ENCODE measurements around the gene MTX2. TPM values are rescaled to one million over a fixed set of nuclear protein-coding genes. Genes with fewer than 3 reads are reported as not detected.

MTX2 gene
- total RNA-seq, 1 donor: 13.0 TPM

- no peak overlapping the region for H3K27ac ChIP-seq (ENCODE audit: low read depth, low read length)
- no peak for DNase-seq (ENCODE audit: insufficient read length, low spot score, missing footprints)
- H3K4me1 ChIP-seq (ENCODE audit: insufficient read depth, low read length): no peaks in the 10 kb centered on the region
- no peaks in the 10 kb centered on the region for H4K20me1 ChIP-seq (ENCODE audit: insufficient read depth, low read length)
- H2AFZ ChIP-seq (ENCODE audit: low read length): no peak overlapping the region
- no peak overlapping the region for H3K4me3 ChIP-seq (ENCODE audit: insufficient read depth, low read length)
- H3K9me3 ChIP-seq (ENCODE audit: low read depth, low read length): no peaks in the 10 kb centered on the region
- no peaks in the 10 kb centered on the region for H3K79me2 ChIP-seq (ENCODE audit: insufficient read depth, low read length)
- H3K27me3 ChIP-seq (ENCODE audit: insufficient read depth, low read length): peaks cover 3% of the 10 kb centered on the region
- no peak overlapping the region for H3K4me2 ChIP-seq (ENCODE audit: insufficient read depth, low read length)
- no peaks in the 10 kb centered on the region for H3K36me3 ChIP-seq (ENCODE audit: insufficient read depth, low read length)
- TF ChIP-seq, protein P1, sequence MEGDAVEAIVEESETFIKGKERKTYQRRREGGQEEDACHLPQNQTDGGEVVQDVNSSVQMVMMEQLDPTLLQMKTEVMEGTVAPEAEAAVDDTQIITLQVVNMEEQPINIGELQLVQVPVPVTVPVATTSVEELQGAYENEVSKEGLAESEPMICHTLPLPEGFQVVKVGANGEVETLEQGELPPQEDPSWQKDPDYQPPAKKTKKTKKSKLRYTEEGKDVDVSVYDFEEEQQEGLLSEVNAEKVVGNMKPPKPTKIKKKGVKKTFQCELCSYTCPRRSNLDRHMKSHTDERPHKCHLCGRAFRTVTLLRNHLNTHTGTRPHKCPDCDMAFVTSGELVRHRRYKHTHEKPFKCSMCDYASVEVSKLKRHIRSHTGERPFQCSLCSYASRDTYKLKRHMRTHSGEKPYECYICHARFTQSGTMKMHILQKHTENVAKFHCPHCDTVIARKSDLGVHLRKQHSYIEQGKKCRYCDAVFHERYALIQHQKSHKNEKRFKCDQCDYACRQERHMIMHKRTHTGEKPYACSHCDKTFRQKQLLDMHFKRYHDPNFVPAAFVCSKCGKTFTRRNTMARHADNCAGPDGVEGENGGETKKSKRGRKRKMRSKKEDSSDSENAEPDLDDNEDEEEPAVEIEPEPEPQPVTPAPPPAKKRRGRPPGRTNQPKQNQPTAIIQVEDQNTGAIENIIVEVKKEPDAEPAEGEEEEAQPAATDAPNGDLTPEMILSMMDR (IDR thresholded peaks at IDR 0.05; ENCODE audit: extremely low read depth, low read depth, low read length): no peak
These were observed 22.9 kb upstream of the MTX2 start for GRCh38 chr2:176246331-176246730.

- no peak for DNase-seq (ENCODE audit: insufficient read length, low spot score, missing footprints)
- H3K27me3 ChIP-seq (ENCODE audit: insufficient read depth, low read length): peaks cover 3% of the 10 kb centered on the region
- TF ChIP-seq, protein P1 (IDR thresholded peaks at IDR 0.05; ENCODE audit: extremely low read depth, low read depth, low read length): no peak
- no peak overlapping the region for H3K4me3 ChIP-seq (ENCODE audit: insufficient read depth, low read length)
- no peaks in the 10 kb centered on the region for H3K4me1 ChIP-seq (ENCODE audit: insufficient read depth, low read length)
- H3K27ac ChIP-seq (ENCODE audit: low read depth, low read length): no peak overlapping the region
- H2AFZ ChIP-seq (ENCODE audit: low read length): no peak overlapping the region
- no peaks in the 10 kb centered on the region for H3K79me2 ChIP-seq (ENCODE audit: insufficient read depth, low read length)
- H3K9me3 ChIP-seq (ENCODE audit: low read depth, low read length): no peaks in the 10 kb centered on the region
- H4K20me1 ChIP-seq (ENCODE audit: insufficient read depth, low read length): no peaks in the 10 kb centered on the region
- no peaks in the 10 kb centered on the region for H3K36me3 ChIP-seq (ENCODE audit: insufficient read depth, low read length)
- H3K4me2 ChIP-seq (ENCODE audit: insufficient read depth, low read length): no peak overlapping the region
These were observed 21.4 kb upstream of the MTX2 start for GRCh38 chr2:176247859-176248258.

GRCh38 chr2:176251928-176252327, 17.3 kb upstream of the MTX2 start:
- Histone ChIP-seq H3K9me3 (ENCODE audit: low read depth, low read length) (no peaks in the 10 kb centered on the region), H3K27ac (ENCODE audit: low read depth, low read length) (no peak overlapping the region), H2AFZ (ENCODE audit: low read length) (no peak overlapping the region), H3K36me3 (ENCODE audit: insufficient read depth, low read length) (no peaks in the 10 kb centered on the region), H3K27me3 (ENCODE audit: insufficient read depth, low read length) (peaks cover 3% of the 10 kb centered on the region), H3K4me3 (ENCODE audit: insufficient read depth, low read length) (no peak overlapping the region), H4K20me1 (ENCODE audit: insufficient read depth, low read length) (no peaks in the 10 kb centered on the region), H3K79me2 (ENCODE audit: insufficient read depth, low read length) (no peaks in the 10 kb centered on the region), H3K4me2 (ENCODE audit: insufficient read depth, low read length) (no peak overlapping the region), H3K4me1 (ENCODE audit: insufficient read depth, low read length) (no peaks in the 10 kb centered on the region)
- no peak for DNase-seq (ENCODE audit: insufficient read length, low spot score, missing footprints)
- TF ChIP-seq, protein P1 (IDR thresholded peaks at IDR 0.05; ENCODE audit: extremely low read depth, low read depth, low read length): no peak

GRCh38 chr2:176260689-176261088, 8.6 kb upstream of the MTX2 start:
- Histone ChIP-seq H3K27ac (ENCODE audit: low read depth, low read length) (no peak overlapping the region), H3K4me1 (ENCODE audit: insufficient read depth, low read length) (no peaks in the 10 kb centered on the region), H3K4me3 (ENCODE audit: insufficient read depth, low read length) (no peak overlapping the region), H4K20me1 (ENCODE audit: insufficient read depth, low read length) (no peaks in the 10 kb centered on the region), H3K9me3 (ENCODE audit: low read depth, low read length) (no peaks in the 10 kb centered on the region), H3K79me2 (ENCODE audit: insufficient read depth, low read length) (no peaks in the 10 kb centered on the region), H3K27me3 (ENCODE audit: insufficient read depth, low read length) (no peaks in the 10 kb centered on the region), H3K4me2 (ENCODE audit: insufficient read depth, low read length) (no peak overlapping the region), H2AFZ (ENCODE audit: low read length) (no peak overlapping the region), H3K36me3 (ENCODE audit: insufficient read depth, low read length) (no peaks in the 10 kb centered on the region)
- DNase-seq (ENCODE audit: insufficient read length, low spot score, missing footprints): no peak
- TF ChIP-seq, protein P1 (IDR thresholded peaks at IDR 0.05; ENCODE audit: extremely low read depth, low read depth, low read length): no peak
